K562 (cell line): Measurements from ENCODE around the gene MBNL2. TPM values are rescaled to one million over a fixed set of nuclear protein-coding genes. Genes with fewer than 3 reads are reported as not detected.

ENCODE experiments used
- HNRNPH1 ChIP-seq: fragments of 200-400 bp; formaldehyde crosslinking; optimal IDR thresholded peaks from 2 replicates; pipeline ENCODE3; 2017; ENCODE audit warnings: low read depth, mild to moderate bottlenecking, low read length, moderate library complexity
- RREB1 ChIP-seq: fragments of 250-450 bp; sonication (Bioruptor Pico); IDR thresholded peaks from 2 replicates; pipeline ENCODE4 v1.4.0; 2020
- SIN3A ChIP-seq, 2 experiments: fragments of 150-350 bp in 1 of 2; IDR thresholded peaks; 2 replicates each; pipeline ENCODE4 v1.6.1; 2011 to 2016; ENCODE audit warnings: borderline replicate concordance in 2 of 2, low read depth in 2 of 2, low read length in 2 of 2, mild to moderate bottlenecking in 2 of 2, moderate library complexity in 2 of 2; ENCODE audit not compliant: control insufficient read depth in 1 of 2
- SIN3B ChIP-seq: fragments of 450-650 bp; IDR thresholded peaks from 2 replicates; pipeline ENCODE4 v1.6.1; 2017; ENCODE audit warnings: low read depth, mild to moderate bottlenecking, moderate library complexity
- ZNF175 ChIP-seq: fragments of 200-800 bp; sonication (Bioruptor generic); IDR thresholded peaks from 2 replicates; pipeline ENCODE4 v1.6.1; 2016; ENCODE audit warnings: low read depth, mild to moderate bottlenecking, missing genetic modification characterization, missing compliant biosample characterization
- polyA plus RNA-seq, 8 experiments: library from polyadenylated mRNA; depleted of rRNA in 4 of 8; stranded (reverse) in 5 of 8; unstranded in 3 of 8; fragments of >200 nt; fragmentation: Nextera tagmentation in 2 of 8; fragmentation: Illumina TruSeq in 1 of 8; extraction: Ambion mirVana in 2 of 8; extraction: Trizol in 1 of 8; gene quantifications; 2 replicates each; pipeline versions ENCODE4 v1.2.1 to v1.2.3, GENCODE V29; 2011 to 2014; ENCODE audit warnings: inconsistent platforms in 1 of 8, missing spikeins in 1 of 8
- total RNA-seq, 7 experiments: library from RNA; depleted of rRNA in 6 of 7; stranded (reverse); fragments of >200 nt in 6 of 7; fragmentation: Illumina TruSeq in 2 of 7; extraction: Trizol in 2 of 7; gene quantifications; 2 replicates each; pipeline versions ENCODE4 v1.2.1 to v1.2.3, GENCODE V29; 2011 to 2021; ENCODE audit warnings: low replicate concordance in 1 of 7

Gene MBNL2
- total and polyA plus RNA-seq, 9 of the 15 experiments (the other 6 are each of a cell fraction or from before 2014, with no cell fraction given) = 7.0 to 24.8 (median 13.8) TPM

GRCh38 chr13:97284558-97284957 is 62.4 kb downstream of the MBNL2 start (continued):
- TF ChIP-seq HNRNPH1 (no peak), RREB1 (CRISPR knock-in tag) (no peak), ZNF175 (CRISPR knock-in tag) (no peak), SIN3B (no peak), SIN3A (IDR thresholded peaks at IDR 0.05; ENCODE audit: borderline replicate concordance in 2 of 2, control insufficient read depth in 1 of 2, low read depth in 2 of 2, low read length in 2 of 2) (no peak)
